ENCODE results near the gene POLR3C. TPM values are rescaled to one million over a fixed set of nuclear protein-coding genes. Genes with fewer than 3 reads are reported as not detected.

Gene POLR3C
- total and polyA plus RNA-seq, 2 of the 13 experiments (the other 11 are each of a cell fraction or from before 2014, with no cell fraction given) = 15.5 to 24.3 TPM

DNA sequence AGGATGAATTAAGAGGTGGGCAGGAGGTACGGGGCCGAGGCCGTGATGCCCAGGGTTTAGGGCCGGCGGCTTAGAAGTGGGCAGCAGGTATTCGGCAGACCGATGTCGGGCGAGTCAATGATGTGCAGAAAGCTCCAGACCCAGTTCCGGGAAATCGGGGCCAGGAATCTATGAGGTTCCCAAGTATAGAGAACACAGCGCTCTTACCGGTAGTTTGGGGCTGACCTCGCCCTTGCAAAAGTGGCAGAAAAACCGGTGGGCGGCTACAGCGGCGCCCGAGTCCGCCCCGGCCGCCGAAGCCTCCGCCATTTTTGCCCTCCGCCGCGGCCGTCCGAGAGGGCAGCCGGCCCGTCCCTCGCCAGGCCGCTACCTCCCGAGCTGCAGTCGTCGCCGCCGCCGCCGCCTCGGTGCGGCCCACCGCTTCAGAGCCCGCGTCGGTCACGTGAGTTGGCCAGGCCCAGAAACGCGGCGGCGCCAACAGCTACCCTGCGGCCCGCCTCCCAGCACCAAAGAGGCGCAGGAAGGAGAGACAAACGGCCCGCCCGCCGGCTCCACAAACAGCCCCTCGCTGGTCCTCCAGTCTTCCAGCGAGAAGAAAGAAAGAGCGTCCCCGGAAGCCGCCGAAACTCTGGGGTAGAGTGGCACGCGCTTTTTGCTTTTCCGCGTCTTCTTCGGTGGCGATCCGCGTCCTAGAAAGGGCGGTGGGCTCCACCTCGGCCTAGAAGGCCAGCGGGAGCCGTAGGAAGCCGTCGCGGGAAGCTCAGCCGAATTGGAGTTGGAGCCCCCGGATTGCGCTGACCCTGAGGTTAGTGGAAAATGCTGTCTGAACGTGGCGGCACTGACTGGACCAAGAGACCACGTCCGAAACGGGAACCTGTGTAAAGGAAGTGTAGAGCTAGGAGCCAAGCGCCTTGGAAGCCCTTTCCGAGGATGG is at the start of gene POLR3C, which contains the start of gene RNF115 (continued):
- no peak for TF ChIP-seq HCFC1 (IDR thresholded peaks at IDR 0.05; ENCODE audit: low read depth, low read length)
- no peak for TF ChIP-seq TCF12 (IDR thresholded peaks at IDR 0.05)
- 0 out of 2 replicates have a peak, but pooled peaks have one; percentile 29 for TF ChIP-seq TCF12 (CRISPR knock-in tag; IDR thresholded peaks at IDR 0.05)
- peak; percentile 63 for TF ChIP-seq KDM5A (IDR thresholded peaks at IDR 0.05; ENCODE audit: borderline replicate concordance, low read length)
- TF ChIP-seq, protein P1, sequence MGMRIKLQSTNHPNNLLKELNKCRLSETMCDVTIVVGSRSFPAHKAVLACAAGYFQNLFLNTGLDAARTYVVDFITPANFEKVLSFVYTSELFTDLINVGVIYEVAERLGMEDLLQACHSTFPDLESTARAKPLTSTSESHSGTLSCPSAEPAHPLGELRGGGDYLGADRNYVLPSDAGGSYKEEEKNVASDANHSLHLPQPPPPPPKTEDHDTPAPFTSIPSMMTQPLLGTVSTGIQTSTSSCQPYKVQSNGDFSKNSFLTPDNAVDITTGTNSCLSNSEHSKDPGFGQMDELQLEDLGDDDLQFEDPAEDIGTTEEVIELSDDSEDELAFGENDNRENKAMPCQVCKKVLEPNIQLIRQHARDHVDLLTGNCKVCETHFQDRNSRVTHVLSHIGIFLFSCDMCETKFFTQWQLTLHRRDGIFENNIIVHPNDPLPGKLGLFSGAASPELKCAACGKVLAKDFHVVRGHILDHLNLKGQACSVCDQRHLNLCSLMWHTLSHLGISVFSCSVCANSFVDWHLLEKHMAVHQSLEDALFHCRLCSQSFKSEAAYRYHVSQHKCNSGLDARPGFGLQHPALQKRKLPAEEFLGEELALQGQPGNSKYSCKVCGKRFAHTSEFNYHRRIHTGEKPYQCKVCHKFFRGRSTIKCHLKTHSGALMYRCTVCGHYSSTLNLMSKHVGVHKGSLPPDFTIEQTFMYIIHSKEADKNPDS (CRISPR knock-in tag; IDR thresholded peaks at IDR 0.05) = no peak
- 0 out of 2 replicates have a peak, but pooled peaks have one; percentile 30 for TF ChIP-seq ISX (CRISPR knock-in tag; conservative IDR thresholded peaks at IDR 0.05)
- TF ChIP-seq, protein P2, sequence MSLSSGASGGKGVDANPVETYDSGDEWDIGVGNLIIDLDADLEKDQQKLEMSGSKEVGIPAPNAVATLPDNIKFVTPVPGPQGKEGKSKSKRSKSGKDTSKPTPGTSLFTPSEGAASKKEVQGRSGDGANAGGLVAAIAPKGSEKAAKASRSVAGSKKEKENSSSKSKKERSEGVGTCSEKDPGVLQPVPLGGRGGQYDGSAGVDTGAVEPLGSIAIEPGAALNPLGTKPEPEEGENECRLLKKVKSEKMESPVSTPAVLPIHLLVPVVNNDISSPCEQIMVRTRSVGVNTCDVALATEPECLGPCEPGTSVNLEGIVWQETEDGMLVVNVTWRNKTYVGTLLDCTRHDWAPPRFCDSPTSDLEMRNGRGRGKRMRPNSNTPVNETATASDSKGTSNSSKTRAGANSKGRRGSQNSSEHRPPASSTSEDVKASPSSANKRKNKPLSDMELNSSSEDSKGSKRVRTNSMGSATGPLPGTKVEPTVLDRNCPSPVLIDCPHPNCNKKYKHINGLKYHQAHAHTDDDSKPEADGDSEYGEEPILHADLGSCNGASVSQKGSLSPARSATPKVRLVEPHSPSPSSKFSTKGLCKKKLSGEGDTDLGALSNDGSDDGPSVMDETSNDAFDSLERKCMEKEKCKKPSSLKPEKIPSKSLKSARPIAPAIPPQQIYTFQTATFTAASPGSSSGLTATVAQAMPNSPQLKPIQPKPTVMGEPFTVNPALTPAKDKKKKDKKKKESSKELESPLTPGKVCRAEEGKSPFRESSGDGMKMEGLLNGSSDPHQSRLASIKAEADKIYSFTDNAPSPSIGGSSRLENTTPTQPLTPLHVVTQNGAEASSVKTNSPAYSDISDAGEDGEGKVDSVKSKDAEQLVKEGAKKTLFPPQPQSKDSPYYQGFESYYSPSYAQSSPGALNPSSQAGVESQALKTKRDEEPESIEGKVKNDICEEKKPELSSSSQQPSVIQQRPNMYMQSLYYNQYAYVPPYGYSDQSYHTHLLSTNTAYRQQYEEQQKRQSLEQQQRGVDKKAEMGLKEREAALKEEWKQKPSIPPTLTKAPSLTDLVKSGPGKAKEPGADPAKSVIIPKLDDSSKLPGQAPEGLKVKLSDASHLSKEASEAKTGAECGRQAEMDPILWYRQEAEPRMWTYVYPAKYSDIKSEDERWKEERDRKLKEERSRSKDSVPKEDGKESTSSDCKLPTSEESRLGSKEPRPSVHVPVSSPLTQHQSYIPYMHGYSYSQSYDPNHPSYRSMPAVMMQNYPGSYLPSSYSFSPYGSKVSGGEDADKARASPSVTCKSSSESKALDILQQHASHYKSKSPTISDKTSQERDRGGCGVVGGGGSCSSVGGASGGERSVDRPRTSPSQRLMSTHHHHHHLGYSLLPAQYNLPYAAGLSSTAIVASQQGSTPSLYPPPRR (CRISPR knock-in tag; IDR thresholded peaks at IDR 0.05; ENCODE audit: borderline replicate concordance) = no peak; the same call in 1 of the 2 replicates
- no peak for TF ChIP-seq STAT5B (CRISPR knock-in tag; IDR thresholded peaks at IDR 0.05)
- no peak for TF ChIP-seq ZNF333 (CRISPR knock-in tag; IDR thresholded peaks at IDR 0.05; ENCODE audit: borderline replicate concordance)
- no peak for TF ChIP-seq FLYWCH1 (CRISPR knock-in tag; IDR thresholded peaks at IDR 0.05)
- TF ChIP-seq, protein P3, sequence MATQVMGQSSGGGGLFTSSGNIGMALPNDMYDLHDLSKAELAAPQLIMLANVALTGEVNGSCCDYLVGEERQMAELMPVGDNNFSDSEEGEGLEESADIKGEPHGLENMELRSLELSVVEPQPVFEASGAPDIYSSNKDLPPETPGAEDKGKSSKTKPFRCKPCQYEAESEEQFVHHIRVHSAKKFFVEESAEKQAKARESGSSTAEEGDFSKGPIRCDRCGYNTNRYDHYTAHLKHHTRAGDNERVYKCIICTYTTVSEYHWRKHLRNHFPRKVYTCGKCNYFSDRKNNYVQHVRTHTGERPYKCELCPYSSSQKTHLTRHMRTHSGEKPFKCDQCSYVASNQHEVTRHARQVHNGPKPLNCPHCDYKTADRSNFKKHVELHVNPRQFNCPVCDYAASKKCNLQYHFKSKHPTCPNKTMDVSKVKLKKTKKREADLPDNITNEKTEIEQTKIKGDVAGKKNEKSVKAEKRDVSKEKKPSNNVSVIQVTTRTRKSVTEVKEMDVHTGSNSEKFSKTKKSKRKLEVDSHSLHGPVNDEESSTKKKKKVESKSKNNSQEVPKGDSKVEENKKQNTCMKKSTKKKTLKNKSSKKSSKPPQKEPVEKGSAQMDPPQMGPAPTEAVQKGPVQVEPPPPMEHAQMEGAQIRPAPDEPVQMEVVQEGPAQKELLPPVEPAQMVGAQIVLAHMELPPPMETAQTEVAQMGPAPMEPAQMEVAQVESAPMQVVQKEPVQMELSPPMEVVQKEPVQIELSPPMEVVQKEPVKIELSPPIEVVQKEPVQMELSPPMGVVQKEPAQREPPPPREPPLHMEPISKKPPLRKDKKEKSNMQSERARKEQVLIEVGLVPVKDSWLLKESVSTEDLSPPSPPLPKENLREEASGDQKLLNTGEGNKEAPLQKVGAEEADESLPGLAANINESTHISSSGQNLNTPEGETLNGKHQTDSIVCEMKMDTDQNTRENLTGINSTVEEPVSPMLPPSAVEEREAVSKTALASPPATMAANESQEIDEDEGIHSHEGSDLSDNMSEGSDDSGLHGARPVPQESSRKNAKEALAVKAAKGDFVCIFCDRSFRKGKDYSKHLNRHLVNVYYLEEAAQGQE (IDR thresholded peaks at IDR 0.05; ENCODE audit: borderline replicate concordance in 1 of 2, low read depth in 1 of 2, low read length in 2 of 2) = peak in 1 of 2 experiments; percentile 50; a peak in 1 of 4 replicates
- TF ChIP-seq MIXL1 (CRISPR knock-in tag; IDR thresholded peaks at IDR 0.05) = 0 out of 2 replicates have a peak, but pooled peaks have one; percentile 21
- TF ChIP-seq ZSCAN30 (CRISPR knock-in tag; IDR thresholded peaks at IDR 0.05) = 0 out of 2 replicates have a peak, but pooled peaks have one; percentile 28
- 0 out of 2 replicates have a peak, but pooled peaks have one; percentile 45 for TF ChIP-seq ZSCAN12 (CRISPR knock-in tag; IDR thresholded peaks at IDR 0.05)
- no peak for TF ChIP-seq POLR2AphosphoS2 (IDR thresholded peaks at IDR 0.05; ENCODE audit: low read depth, low read length)
- TF ChIP-seq GTF2F1 (IDR thresholded peaks at IDR 0.05; ENCODE audit: low read length) = no peak
